Measurements from ENCODE around the gene SLC38A3.

SLC38A3 gene

GRCh38 chr3:50192124-50192523, 12.9 kb upstream of the SLC38A3 start:
- no peak for DNase-seq (ENCODE audit: low read depth in 3 of 3)

GRCh38 chr3:50192689-50193141, 12.4 kb upstream of the SLC38A3 start:
- peak; percentile 60 to 76 (median 67) for DNase-seq (ENCODE audit: low read depth in 3 of 3)

DNA sequence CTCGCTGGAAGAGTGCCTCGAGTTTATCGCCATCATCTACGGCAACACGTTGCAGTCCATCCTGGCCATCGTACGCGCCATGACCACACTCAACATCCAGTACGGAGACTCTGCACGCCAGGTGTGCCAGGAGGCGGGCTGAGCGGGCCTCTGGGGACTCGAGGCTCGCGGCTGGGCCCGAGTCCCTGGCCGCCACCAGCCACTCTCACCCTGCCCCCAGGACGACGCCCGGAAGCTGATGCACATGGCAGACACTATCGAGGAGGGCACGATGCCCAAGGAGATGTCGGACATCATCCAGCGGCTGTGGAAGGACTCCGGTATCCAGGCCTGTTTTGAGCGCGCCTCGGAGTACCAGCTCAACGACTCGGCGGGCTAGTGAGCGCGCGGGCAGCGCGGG, 11.8 kb upstream of the SLC38A3 start:
- no peak for DNase-seq (ENCODE audit: low read depth in 3 of 3)

DNA sequence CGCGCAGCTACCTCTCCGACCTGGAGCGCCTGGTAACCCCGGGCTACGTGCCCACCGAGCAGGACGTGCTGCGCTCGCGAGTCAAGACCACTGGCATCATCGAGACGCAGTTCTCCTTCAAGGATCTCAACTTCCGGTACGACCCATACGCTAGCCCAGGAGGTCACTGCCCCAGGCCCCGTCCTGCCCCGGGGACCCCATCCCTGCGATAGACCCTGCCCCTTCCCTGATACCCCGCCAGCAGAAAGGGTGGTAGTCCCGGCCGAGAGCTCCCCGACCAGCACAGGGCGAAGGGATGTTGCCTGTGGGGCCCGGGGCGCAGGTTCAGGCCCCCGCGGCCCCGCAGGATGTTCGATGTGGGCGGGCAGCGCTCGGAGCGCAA, 11.3 kb upstream of the SLC38A3 start:
- no peak for DNase-seq (ENCODE audit: low read depth in 3 of 3)

GRCh38 chr3:50194128-50194902, 10.8 kb upstream of the SLC38A3 start:
- peak; percentile 59 to 66 (median 59) for DNase-seq (ENCODE audit: low read depth in 3 of 3)

DNA sequence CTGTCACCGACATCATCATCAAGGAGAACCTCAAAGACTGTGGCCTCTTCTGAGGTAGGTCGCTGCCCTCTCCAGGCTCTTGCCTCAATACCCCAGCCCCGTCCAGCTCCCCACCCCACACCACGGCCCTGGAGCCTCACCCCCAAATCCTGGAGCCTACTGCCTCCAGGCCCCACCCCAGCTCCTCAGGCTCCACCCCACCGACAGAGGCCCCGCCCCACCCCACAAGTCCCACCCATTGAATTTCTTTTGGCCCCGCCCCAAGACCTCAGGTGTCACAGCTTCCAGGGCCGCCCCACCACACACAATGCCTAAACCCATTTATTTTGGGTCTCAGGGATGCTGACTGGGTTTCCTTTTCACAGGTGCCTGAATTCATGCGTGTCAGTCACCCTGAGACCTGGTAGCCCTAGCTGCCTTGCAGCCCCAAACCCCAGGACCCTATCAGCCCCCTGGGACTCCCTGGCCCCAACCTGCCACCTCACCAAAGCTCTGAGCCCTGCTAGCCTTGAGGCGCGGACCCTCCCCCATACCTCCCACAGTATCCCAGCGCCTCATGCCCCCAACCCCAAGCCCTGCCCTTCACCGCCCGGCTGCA, 10.1 kb upstream of the SLC38A3 start:
- DNase-seq (ENCODE audit: low read depth in 3 of 3), result no peak

GRCh38 chr3:50195501-50196252, 9.4 kb upstream of the SLC38A3 start:
- DNase-seq (ENCODE audit: low read depth in 3 of 3), result no peak

DNA sequence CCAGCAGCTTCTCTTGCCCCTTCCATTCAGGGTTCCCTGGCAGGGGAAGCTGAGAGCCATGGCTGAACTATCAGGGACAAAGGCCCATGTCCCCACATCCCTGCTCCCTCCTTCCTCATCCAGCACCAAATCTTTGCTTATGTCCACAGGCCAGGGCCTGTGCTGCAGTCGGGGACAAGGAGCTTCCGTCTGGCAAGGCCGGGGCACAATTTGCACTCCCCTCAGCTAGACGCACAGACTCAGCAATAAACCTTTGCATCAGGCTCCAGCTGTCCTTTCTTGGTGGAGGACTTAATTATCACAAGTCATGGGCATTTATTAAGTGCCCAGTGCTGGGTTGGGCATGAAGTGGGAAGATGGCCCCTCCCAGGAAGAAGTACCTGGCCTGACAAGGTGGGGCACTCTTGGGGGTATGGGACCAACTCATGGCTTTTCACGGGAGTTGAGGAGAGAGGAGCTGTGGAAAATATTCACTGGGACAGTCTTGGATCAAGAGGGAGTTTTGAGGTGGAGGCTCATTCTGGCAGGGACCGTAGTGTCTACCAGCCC, 8.7 kb upstream of the SLC38A3 start:
- DNase-seq (ENCODE audit: low read depth in 3 of 3), result no peak

GRCh38 chr3:50201573-50202315, 3.3 kb upstream of the SLC38A3 start:
- DNase-seq (ENCODE audit: low read depth in 3 of 3), result no peak

DNA sequence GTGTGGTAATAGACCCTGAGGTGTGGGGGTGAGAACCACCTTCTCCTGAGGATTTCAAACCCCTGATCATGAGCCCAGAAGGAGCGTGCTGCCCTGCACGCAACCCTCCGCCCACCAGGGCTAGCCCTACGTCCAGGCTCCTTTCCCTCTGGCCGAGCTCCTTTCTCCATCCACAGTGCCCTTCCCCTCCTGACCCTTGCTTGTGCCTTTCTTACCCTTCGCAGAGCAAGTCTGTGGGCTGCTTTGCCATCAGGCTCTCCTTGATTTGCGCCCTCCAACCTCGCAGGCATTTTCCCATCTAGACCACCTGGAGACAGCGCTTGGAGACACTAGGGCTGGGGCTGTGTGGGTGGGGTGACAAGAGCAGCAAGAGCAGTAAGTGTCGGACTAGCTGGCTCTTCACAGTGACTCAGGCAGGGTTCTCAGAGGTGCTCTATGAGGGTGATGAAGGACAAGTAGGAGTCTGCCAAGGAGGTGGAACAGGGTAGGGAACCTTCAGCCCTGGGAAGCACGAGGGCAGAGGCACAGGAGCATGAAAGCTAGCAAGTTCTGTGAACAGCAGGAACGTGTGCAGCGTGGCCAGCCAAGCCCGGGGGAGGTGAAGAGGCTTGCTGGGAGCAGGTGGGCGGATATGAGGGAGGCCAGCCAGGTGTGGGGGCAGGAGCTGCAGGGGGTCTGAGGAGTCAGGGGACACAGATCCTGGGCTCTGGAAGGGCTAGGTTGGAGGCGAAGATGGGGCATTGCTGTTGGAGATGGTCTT, 2.5 kb upstream of the SLC38A3 start:
- DNase-seq (ENCODE audit: low read depth in 3 of 3), result no peak

DNA sequence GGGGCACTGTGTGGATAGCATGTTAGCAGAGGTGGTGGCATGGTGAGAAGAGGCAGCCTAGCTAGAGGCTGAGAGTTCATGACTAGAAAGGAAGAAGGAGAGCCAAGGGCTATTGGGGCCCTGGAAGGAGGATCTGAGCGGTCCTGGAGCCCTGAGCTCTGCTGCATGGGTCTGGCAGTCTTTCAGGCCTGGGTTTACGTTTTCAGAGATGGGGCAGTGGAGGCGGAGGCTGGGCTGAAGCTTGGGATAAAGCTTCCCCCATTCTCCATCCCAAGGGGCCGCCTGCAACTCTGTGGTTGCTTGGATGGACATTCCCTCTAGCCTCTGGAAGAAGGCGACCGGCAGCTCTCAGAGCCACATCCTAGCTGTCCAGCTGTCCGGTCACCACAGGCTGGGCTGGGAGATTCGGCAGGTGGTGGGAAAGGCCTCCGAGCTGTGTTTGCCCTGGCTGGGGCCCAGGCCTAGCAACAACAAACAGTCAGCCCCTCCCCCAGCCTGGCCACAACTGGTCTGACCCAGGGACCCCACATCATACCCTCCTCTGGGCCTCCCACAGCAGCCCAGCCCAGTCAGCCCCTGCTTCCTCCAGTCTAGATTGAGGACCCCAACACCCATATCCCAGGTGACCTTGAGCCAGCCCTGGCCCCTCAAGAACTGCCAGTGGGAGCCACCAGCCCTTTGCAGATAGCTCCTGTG, 1.8 kb upstream of the SLC38A3 start:
- DNase-seq (ENCODE audit: low read depth in 3 of 3), result no peak

DNA sequence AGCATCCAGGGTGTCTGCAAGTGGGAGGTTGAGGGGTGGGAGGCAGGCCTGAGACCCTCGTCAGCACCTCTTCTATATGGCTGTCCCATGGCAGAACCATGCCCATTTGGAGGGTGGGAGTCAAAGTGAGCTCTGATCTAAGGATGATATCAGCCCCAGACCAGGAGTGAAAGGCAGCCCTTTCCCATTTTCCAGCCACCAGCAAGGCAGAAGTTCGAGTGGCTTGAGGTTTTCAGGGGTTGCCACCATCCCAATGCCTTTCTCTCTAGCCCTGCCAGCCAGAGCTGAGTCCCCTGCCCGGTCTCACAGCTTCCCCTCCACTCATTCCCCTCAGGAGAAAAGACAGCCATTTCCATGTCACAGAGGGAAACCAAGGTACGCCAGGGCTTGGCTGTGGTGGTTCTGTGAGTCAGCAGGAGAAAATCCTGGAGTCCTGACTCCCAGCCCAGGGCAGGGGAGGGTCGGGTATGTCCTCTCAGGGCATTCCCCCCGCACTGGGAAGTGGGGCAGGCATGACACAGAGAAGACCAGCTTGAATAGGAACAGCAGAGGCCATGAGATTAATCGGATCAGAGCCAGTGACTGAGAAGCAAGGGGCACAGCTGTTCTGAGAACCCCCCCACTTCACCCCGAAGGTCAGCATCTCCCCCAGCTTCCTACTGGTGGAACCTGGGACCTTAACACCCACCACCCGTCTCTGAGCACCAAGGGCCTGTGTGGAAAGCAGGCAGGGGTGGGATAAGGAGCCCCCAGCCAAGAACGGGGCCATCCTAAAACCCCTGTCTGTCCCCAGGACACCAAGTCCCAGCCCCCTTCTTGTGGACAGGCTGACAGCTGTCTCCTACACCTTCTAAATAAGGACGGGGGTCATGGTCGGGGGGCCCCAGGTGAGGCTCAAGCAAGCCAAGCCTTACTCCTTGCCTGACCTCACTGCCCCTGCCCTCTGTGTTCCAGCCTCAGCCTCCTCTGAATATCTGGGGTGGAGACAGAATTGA, 965 bp upstream of the SLC38A3 start:
- no peak for DNase-seq (ENCODE audit: low read depth in 3 of 3)

DNA sequence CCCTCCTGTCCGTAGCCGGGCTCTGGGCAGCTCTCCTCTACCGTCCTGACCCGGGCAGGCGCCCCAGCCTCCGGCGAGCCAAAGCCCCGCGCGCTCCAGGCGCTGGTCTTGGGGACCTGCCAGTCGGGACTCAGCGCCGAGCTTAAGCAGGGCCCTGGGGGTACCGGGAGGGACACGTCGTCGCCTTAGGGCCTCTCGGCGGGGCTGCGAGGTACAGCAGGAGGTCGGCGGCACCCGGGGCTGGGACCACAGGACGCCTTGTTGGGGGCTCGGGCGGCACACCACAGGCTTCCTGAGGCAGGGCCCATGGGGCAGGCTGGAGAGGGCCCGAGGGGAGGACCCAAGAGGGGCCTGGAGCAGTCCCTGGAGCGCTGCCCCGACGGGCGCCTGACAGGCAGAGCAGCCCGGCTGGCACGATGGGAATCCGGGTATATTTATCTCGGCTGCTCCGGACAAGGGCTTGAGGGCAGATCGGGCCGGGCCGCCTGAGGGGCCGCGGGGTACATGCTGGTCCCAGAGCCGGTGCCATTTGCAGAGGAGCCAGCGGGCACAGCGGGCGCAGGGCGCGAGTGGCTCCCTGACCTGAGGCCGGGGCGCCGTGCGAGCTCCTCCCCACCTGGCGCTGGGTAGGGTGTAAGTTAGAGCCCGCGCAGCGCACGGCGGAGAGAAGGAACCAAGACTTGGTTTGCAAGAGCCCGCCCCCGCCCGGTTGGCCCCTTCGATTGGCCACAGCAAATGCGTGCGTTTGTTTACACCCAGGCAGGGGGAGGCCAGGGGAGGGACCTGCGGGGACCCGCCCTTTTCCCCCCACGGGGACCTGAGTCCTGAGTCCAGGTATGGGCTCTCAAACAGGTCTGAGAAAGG, 574 bp downstream of the SLC38A3 start:
- no peak for DNase-seq (ENCODE audit: low read depth in 3 of 3)

DNA sequence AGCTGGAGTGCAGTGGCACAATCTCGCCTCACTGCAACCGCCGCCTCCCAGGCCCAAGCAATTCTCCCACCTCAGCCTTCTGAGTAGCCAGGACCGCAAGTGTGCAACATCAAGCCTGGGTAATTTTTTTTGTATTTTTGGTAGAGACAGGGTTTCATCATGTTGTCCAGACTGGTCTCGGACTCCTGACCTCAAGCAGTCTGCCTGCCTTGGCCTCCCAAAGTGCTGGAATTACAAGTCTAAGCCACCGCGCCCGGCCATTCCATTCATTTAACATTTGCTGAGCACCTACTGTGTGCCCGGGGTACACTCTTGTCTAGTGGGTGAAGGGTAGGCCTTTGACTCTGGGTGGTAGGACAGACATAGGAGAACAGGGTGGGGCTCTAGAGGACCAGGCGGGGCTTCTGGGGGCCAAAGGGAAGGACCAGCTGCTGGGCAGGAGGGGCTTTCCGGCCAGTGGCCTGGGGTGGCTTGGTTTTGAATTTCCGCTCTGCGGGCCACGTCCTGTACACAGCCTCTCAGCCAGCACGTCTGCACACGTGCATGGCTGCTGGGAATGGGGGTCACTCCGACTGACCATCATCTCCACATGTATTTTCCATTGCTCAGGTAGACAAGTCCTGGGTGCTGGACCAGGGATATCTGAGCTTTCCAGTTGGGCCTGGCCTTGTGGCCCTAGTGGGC, 2.4 kb downstream of the SLC38A3 start:
- DNase-seq (ENCODE audit: low read depth in 3 of 3), result no peak

- DNase-seq (ENCODE audit: low read depth in 3 of 3), result no peak
Observed at GRCh38 chr3:50208677-50209344, 3.7 kb downstream of the SLC38A3 start.

- no peak for DNase-seq (ENCODE audit: low read depth in 3 of 3)
Observed at GRCh38 chr3:50210176-50210509, 5.1 kb downstream of the SLC38A3 start.
